ENCODE results near the gene MMGT1.

GRCh38 chrX:136021903-136022302 lies 48.1 kb upstream of the MMGT1 start:
- TF ChIP-seq POLR2A (IDR thresholded peaks at IDR 0.05) (no peak), CTCF (IDR thresholded peaks at IDR 0.05) (no peak)
